ENCODE results near the gene APOBEC2. TPM values are rescaled to one million over a fixed set of nuclear protein-coding genes. Genes with fewer than 3 reads are reported as not detected.

Gene APOBEC2
- total RNA-seq, 1 experiment from 2014 or later, result not detected

DNA sequence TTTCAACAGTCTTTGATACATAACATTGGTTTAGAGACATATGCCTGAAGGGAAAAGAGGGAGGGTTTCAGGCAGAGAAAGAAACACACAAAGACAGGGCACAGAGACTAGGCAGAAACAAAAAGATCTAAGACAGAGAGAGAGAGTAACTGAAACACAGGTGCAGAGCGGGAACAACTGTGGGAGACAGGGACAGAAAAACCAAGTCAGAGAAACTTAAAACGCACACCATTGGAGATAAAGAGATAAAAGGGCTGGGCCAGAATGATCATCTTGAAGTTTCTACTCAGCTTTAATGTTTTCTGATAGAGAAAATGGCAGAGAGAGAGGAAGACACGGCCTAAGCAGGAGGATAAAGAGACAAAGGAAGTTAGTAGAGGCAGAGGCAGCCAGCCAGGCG is 25.8 kb upstream of the APOBEC2 start (continued):
- TF ChIP-seq, protein P1, sequence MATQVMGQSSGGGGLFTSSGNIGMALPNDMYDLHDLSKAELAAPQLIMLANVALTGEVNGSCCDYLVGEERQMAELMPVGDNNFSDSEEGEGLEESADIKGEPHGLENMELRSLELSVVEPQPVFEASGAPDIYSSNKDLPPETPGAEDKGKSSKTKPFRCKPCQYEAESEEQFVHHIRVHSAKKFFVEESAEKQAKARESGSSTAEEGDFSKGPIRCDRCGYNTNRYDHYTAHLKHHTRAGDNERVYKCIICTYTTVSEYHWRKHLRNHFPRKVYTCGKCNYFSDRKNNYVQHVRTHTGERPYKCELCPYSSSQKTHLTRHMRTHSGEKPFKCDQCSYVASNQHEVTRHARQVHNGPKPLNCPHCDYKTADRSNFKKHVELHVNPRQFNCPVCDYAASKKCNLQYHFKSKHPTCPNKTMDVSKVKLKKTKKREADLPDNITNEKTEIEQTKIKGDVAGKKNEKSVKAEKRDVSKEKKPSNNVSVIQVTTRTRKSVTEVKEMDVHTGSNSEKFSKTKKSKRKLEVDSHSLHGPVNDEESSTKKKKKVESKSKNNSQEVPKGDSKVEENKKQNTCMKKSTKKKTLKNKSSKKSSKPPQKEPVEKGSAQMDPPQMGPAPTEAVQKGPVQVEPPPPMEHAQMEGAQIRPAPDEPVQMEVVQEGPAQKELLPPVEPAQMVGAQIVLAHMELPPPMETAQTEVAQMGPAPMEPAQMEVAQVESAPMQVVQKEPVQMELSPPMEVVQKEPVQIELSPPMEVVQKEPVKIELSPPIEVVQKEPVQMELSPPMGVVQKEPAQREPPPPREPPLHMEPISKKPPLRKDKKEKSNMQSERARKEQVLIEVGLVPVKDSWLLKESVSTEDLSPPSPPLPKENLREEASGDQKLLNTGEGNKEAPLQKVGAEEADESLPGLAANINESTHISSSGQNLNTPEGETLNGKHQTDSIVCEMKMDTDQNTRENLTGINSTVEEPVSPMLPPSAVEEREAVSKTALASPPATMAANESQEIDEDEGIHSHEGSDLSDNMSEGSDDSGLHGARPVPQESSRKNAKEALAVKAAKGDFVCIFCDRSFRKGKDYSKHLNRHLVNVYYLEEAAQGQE (IDR thresholded peaks at IDR 0.05; ENCODE audit: low read depth), result no peak
- TF ChIP-seq TCF7L2 (IDR thresholded peaks at IDR 0.05; ENCODE audit: borderline replicate concordance, extremely low read depth, insufficient read depth, insufficient read length) (no peak), ZNF274 (IDR thresholded peaks at IDR 0.05; ENCODE audit: low read depth, low read length) (no peak)

DNA sequence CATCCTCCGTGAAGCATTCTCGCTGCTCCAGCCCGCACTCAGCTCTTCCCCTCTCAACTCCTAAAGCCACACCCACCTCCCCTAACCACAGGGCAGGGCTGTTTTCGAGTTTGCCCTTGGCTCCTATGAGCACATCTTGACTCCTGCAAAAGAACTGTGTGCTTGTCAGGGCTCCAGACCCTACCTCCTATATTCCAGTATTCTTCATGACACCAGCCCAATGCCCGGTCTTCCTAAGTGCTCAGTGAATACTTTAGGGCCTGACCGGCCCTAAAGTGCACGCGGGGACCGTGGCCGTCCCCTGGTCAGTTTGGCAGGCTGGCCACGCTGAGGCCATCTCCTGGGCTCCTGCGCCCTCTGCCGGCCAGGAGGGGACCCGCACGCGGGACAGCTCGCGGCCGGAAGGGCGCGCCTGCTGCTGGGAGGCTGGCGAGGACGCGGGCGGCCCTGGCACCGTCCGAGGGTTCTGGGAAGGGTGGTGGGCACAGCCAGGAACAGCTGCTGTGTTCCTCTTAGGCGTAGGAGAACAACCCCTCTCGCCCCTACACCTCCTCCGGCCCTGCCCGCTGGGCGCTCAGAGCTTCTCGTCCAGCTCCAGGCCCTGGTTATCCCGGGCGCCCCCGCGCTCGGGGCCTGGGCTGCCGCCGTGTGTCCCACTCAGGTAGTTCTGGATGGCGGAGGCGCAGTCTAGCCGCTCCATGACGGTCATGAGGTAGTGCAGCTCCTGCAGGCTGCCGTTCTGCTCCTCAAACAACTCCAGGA is 25.0 kb upstream of the APOBEC2 start:
- Histone ChIP-seq H3K4me2 (ENCODE audit: low read length) (peak overlapping the region; percentile 86), H3K27ac (ENCODE audit: low read depth, low read length) (no peak overlapping the region; the same call in 1 of the 2 replicates), H4K20me1 (ENCODE audit: insufficient read depth) (no peaks in the 10 kb centered on the region), H3K79me2 (ENCODE audit: insufficient read depth, low read length) (no peaks in the 10 kb centered on the region), H3K9ac (ENCODE audit: low read length) (peak overlapping the region; percentile 46), H3K9me3 (ENCODE audit: control insufficient read depth in 1 of 2, insufficient read depth in 1 of 2, low read depth in 1 of 2, low read length in 2 of 2) (no peaks in the 10 kb centered on the region), H3K27me3 (ENCODE audit: insufficient read depth, low read length) (no peaks in the 10 kb centered on the region), H3K9me2 (ENCODE audit: insufficient read depth) (no peaks in the 10 kb centered on the region), H3K4me1 (ENCODE audit: control insufficient read depth in 1 of 2, insufficient read depth in 2 of 2, low read length in 2 of 2) (peaks cover 5 to 17% of the 10 kb centered on the region in 2 experiments), H3K4me3 (replicated peaks in 1 of 2; ENCODE audit: low read depth in 1 of 2, low read length in 2 of 2) (peak overlapping the region; percentile 48 to 58), H2AFZ (ENCODE audit: low read depth, low read length, poor library complexity, severe bottlenecking) (peak overlapping the region; percentile 64), H3K36me3 (ENCODE audit: control insufficient read depth in 1 of 2, insufficient read depth in 2 of 2, low read length in 2 of 2) (no peaks in the 10 kb centered on the region)
- BruUV-seq (replicated peaks), result no TSS peak
- POLR2A ChIA-PET, result interaction anchor here (1.0 to 1.4 kb wide), 3 partner anchors 9 to 134 kb away, joined by 3 to 5 read pairs (median 3); no protein-coding TSS in a partner anchor
- CTCF ChIA-PET, result interaction anchor here (0.7 to 2.8 kb wide), 15 partner anchors 8 to 700 kb away, joined by 3 to 25 read pairs (median 6); partner anchors contain the start of genes NFYA and UNC5CL
- intact Hi-C loops (cut with micrococcal nuclease), result loop anchor here (1.0 to 10.0 kb wide), 6 partner anchors 22 to 1043 kb away; no protein-coding TSS in a partner anchor
- RAD21 ChIA-PET (ENCODE audit: low non-redundant PET in 1 of 2, low total read pairs in 2 of 2, uncharacterized antibody in 2 of 2, unreplicated experiment in 2 of 2), result interaction anchor here in 1 of 2 experiments (0.6 to 1.3 kb wide), 4 partner anchors 134 to 551 kb away, joined by 3 to 7 read pairs (median 4); no protein-coding TSS in a partner anchor
- DNase-seq (ENCODE audit: low read depth, low spot score), result peak; percentile 35
- peak; percentile 95 for ATAC-seq
- TF ChIP-seq CBX3 (IDR thresholded peaks at IDR 0.05; ENCODE audit: low read depth) (no peak), POLR2A (IDR thresholded peaks at IDR 0.05; ENCODE audit: borderline replicate concordance, extremely low read depth, insufficient read depth, insufficient read length) (peak; percentile 34), SP1 (IDR thresholded peaks at IDR 0.05; ENCODE audit: low read depth) (no peak), EZH2 (IDR thresholded peaks at IDR 0.05) (no peak), RAD21 (IDR thresholded peaks at IDR 0.05; ENCODE audit: low read depth) (peak; percentile 98), FOSL1 (IDR thresholded peaks at IDR 0.05; ENCODE audit: low read depth) (no peak), ELF1 (IDR thresholded peaks at IDR 0.05; ENCODE audit: borderline replicate concordance, low read depth) (no peak), JUND (IDR thresholded peaks at IDR 0.05) (no peak), CEBPB (IDR thresholded peaks at IDR 0.05; ENCODE audit: low read depth) (no peak), TCF7L2 (IDR thresholded peaks at IDR 0.05; ENCODE audit: borderline replicate concordance, extremely low read depth, insufficient read depth, insufficient read length) (peak; percentile 12), SRF (IDR thresholded peaks at IDR 0.05; ENCODE audit: low read depth) (no peak), SIN3A (IDR thresholded peaks at IDR 0.05; ENCODE audit: low read depth) (no peak), YY1 (IDR thresholded peaks at IDR 0.05; ENCODE audit: extremely low read depth, insufficient replicate concordance, low read depth, low read length) (no peak), ZNF274 (IDR thresholded peaks at IDR 0.05; ENCODE audit: low read depth, low read length) (no peak), POLR2AphosphoS5 (IDR thresholded peaks at IDR 0.05; ENCODE audit: low read depth, low read length) (peak; percentile 37; the same call in 1 of the 2 replicates)
- TF ChIP-seq, protein P2, sequence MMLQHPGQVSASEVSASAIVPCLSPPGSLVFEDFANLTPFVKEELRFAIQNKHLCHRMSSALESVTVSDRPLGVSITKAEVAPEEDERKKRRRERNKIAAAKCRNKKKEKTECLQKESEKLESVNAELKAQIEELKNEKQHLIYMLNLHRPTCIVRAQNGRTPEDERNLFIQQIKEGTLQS (IDR thresholded peaks at IDR 0.05), result no peak
- TF ChIP-seq, protein P3, sequence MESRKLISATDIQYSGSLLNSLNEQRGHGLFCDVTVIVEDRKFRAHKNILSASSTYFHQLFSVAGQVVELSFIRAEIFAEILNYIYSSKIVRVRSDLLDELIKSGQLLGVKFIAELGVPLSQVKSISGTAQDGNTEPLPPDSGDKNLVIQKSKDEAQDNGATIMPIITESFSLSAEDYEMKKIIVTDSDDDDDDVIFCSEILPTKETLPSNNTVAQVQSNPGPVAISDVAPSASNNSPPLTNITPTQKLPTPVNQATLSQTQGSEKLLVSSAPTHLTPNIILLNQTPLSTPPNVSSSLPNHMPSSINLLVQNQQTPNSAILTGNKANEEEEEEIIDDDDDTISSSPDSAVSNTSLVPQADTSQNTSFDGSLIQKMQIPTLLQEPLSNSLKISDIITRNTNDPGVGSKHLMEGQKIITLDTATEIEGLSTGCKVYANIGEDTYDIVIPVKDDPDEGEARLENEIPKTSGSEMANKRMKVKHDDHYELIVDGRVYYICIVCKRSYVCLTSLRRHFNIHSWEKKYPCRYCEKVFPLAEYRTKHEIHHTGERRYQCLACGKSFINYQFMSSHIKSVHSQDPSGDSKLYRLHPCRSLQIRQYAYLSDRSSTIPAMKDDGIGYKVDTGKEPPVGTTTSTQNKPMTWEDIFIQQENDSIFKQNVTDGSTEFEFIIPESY (IDR thresholded peaks at IDR 0.05; ENCODE audit: extremely low read depth, insufficient replicate concordance, low read length), result no peak
